KG1 (cell line): ENCODE data around the gene ADAP1.

Experiments used
- DNase-seq: peaks from one replicate; lab custom pipeline; 2025; lab: John Stamatoyannopoulos, UW

ADAP1 gene

GRCh38 chr7:988963-989529, 34.6 kb upstream of the ADAP1 start:
- DNase-seq: no peak

- no peak for DNase-seq
Observed at GRCh38 chr7:988426-988911, 34.0 kb upstream of the ADAP1 start.

- no peak for DNase-seq
Observed at GRCh38 chr7:987909-988308, 33.4 kb upstream of the ADAP1 start.

- DNase-seq: no peak
Observed at GRCh38 chr7:986766-987751, 32.6 kb upstream of the ADAP1 start.

GRCh38 chr7:985915-986741, 31.6 kb upstream of the ADAP1 start:
- no peak for DNase-seq

- DNase-seq: no peak
Observed at GRCh38 chr7:985127-985416, 30.6 kb upstream of the ADAP1 start.

GRCh38 chr7:984361-985126, 30.1 kb upstream of the ADAP1 start:
- no peak for DNase-seq

- no peak for DNase-seq
Observed at GRCh38 chr7:983616-984071, 29.2 kb upstream of the ADAP1 start.

- no peak for DNase-seq
Observed at GRCh38 chr7:983004-983615, 28.6 kb upstream of the ADAP1 start, which contains the start of gene CYP2W1. Gene CYP2W1, plus strand, starts transcription at chr7:983181. Its CDS starts 31 bp downstream, at chr7:983212.

GRCh38 chr7:982511-983003, 28.1 kb upstream of the ADAP1 start:
- DNase-seq: no peak

- DNase-seq: no peak
Observed at GRCh38 chr7:981793-982510, 27.5 kb upstream of the ADAP1 start.

GRCh38 chr7:979886-980571, 25.5 kb upstream of the ADAP1 start:
- no peak for DNase-seq

GRCh38 chr7:979151-979550, 24.7 kb upstream of the ADAP1 start:
- no peak for DNase-seq

GRCh38 chr7:978416-979091, 24.1 kb upstream of the ADAP1 start:
- DNase-seq: no peak

- DNase-seq: no peak
Observed at GRCh38 chr7:978049-978346, 23.5 kb upstream of the ADAP1 start.

- DNase-seq: no peak
Observed at GRCh38 chr7:977326-978048, 23.0 kb upstream of the ADAP1 start.

- DNase-seq: no peak
Observed at GRCh38 chr7:976901-977325, 22.4 kb upstream of the ADAP1 start.

GRCh38 chr7:975702-976473, 21.4 kb upstream of the ADAP1 start:
- DNase-seq: no peak
